ENCODE results near the gene AGPAT2. TPM values are rescaled to one million over a fixed set of nuclear protein-coding genes. Genes with fewer than 3 reads are reported as not detected.

AGPAT2 gene
- total and polyA plus RNA-seq, 5 donors from 2014 or later: 11.0 to 22.1 (median 20.3) TPM

- no peak overlapping the region for H3K27ac Mint-ChIP-seq
Measured at GRCh38 chr9:136627703-136628102, 59.6 kb downstream of the AGPAT2 start.

GRCh38 chr9:136626740-136627642 is 60.3 kb downstream of the AGPAT2 start:
- no peak overlapping the region for H3K27ac ChIP-seq (ENCODE audit: insufficient read depth, low read length, poor library complexity, severe bottlenecking)
- ATAC-seq (ENCODE audit: low read depth in 2 of 2): no peak
- Mint-ChIP-seq H3K36me3 (no peaks in the 10 kb centered on the region), H3K9me3 (no peaks in the 10 kb centered on the region), H3K4me1 (no peaks in the 10 kb centered on the region), H3K27me3 (peaks cover 6% of the 10 kb centered on the region), H3K27ac (no peak overlapping the region), H3K4me3 (no peak overlapping the region)
- DNase-seq: no peak
- H3K4me1 ChIP-seq (ENCODE audit: control insufficient read depth, insufficient read depth, low read length, poor library complexity, severe bottlenecking): no peaks in the 10 kb centered on the region
- no peaks in the 10 kb centered on the region for H3K36me3 ChIP-seq (ENCODE audit: control insufficient read depth, insufficient read depth, low read length)
- no peaks in the 10 kb centered on the region for H3K27me3 ChIP-seq (ENCODE audit: control insufficient read depth, insufficient read depth, low read length)
- no peak overlapping the region for H3K4me3 ChIP-seq (ENCODE audit: low read depth, low read length)
- no peaks in the 10 kb centered on the region for H3K9me3 ChIP-seq (ENCODE audit: control insufficient read depth in 2 of 2, low read length in 2 of 2)

More at GRCh38 chr9:136627703-136628102, 59.6 kb downstream of the AGPAT2 start:
- no peaks in the 10 kb centered on the region for H3K4me1 ChIP-seq (ENCODE audit: control insufficient read depth, insufficient read depth, low read length, poor library complexity, severe bottlenecking)
- H3K4me3 ChIP-seq (ENCODE audit: low read depth, low read length): no peak overlapping the region
- H3K27ac ChIP-seq (ENCODE audit: insufficient read depth, low read length, poor library complexity, severe bottlenecking): no peak overlapping the region
- H3K9me3 Mint-ChIP-seq: no peaks in the 10 kb centered on the region
- H3K9me3 ChIP-seq (ENCODE audit: control insufficient read depth in 2 of 2, low read length in 2 of 2): no peaks in the 10 kb centered on the region
- no peaks in the 10 kb centered on the region for H3K36me3 Mint-ChIP-seq
- H3K4me3 Mint-ChIP-seq: no peak overlapping the region
- H3K27me3 ChIP-seq (ENCODE audit: control insufficient read depth, insufficient read depth, low read length): no peaks in the 10 kb centered on the region
- DNase-seq (no peak), ATAC-seq (ENCODE audit: low read depth in 2 of 2) (no peak)
- no peaks in the 10 kb centered on the region for H3K36me3 ChIP-seq (ENCODE audit: control insufficient read depth, insufficient read depth, low read length)
- peaks cover 6% of the 10 kb centered on the region for H3K27me3 Mint-ChIP-seq
- no peaks in the 10 kb centered on the region for H3K4me1 Mint-ChIP-seq

- Histone ChIP-seq H3K27me3 (ENCODE audit: control insufficient read depth, insufficient read depth, low read length) (no peaks in the 10 kb centered on the region), H3K4me1 (ENCODE audit: control insufficient read depth, insufficient read depth, low read length, poor library complexity, severe bottlenecking) (no peaks in the 10 kb centered on the region), H3K36me3 (ENCODE audit: control insufficient read depth, insufficient read depth, low read length) (no peaks in the 10 kb centered on the region), H3K9me3 (ENCODE audit: control insufficient read depth in 2 of 2, low read length in 2 of 2) (no peaks in the 10 kb centered on the region), H3K4me3 (ENCODE audit: low read depth, low read length) (no peak overlapping the region), H3K27ac (ENCODE audit: insufficient read depth, low read length, poor library complexity, severe bottlenecking) (no peak overlapping the region)
- Mint-ChIP-seq H3K4me3 (no peak overlapping the region), H3K36me3 (no peaks in the 10 kb centered on the region), H3K27me3 (peaks cover 6% of the 10 kb centered on the region), H3K27ac (no peak overlapping the region), H3K9me3 (no peaks in the 10 kb centered on the region), H3K4me1 (no peaks in the 10 kb centered on the region)
- DNase-seq (no peak), ATAC-seq (ENCODE audit: low read depth in 2 of 2) (no peak)
Measured at GRCh38 chr9:136626066-136626725, 61.1 kb downstream of the AGPAT2 start.

- H3K4me3 ChIP-seq (ENCODE audit: low read depth, low read length): no peak overlapping the region
- H3K4me3 Mint-ChIP-seq: no peak overlapping the region
- H3K36me3 ChIP-seq (ENCODE audit: control insufficient read depth, insufficient read depth, low read length): no peaks in the 10 kb centered on the region
- DNase-seq: no peak
- no peaks in the 10 kb centered on the region for H3K36me3 Mint-ChIP-seq
- H3K27me3 ChIP-seq (ENCODE audit: control insufficient read depth, insufficient read depth, low read length): no peaks in the 10 kb centered on the region
- H3K4me1 ChIP-seq (ENCODE audit: control insufficient read depth, insufficient read depth, low read length, poor library complexity, severe bottlenecking): no peaks in the 10 kb centered on the region
- no peaks in the 10 kb centered on the region for H3K4me1 Mint-ChIP-seq
- no peak for ATAC-seq (ENCODE audit: low read depth in 2 of 2)
- no peak overlapping the region for H3K27ac Mint-ChIP-seq
- no peaks in the 10 kb centered on the region for H3K9me3 Mint-ChIP-seq
- H3K9me3 ChIP-seq (ENCODE audit: control insufficient read depth in 2 of 2, low read length in 2 of 2): no peaks in the 10 kb centered on the region
- no peak overlapping the region for H3K27ac ChIP-seq (ENCODE audit: insufficient read depth, low read length, poor library complexity, severe bottlenecking)
- H3K27me3 Mint-ChIP-seq: peaks cover 6% of the 10 kb centered on the region
Measured at GRCh38 chr9:136625101-136626065, 61.9 kb downstream of the AGPAT2 start.

GRCh38 chr9:136624184-136624951 is 62.9 kb downstream of the AGPAT2 start:
- no peaks in the 10 kb centered on the region for H3K9me3 Mint-ChIP-seq
- DNase-seq: no peak
- Histone ChIP-seq H3K4me1 (ENCODE audit: control insufficient read depth, insufficient read depth, low read length, poor library complexity, severe bottlenecking) (no peaks in the 10 kb centered on the region), H3K27me3 (ENCODE audit: control insufficient read depth, insufficient read depth, low read length) (no peaks in the 10 kb centered on the region), H3K36me3 (ENCODE audit: control insufficient read depth, insufficient read depth, low read length) (no peaks in the 10 kb centered on the region), H3K27ac (ENCODE audit: insufficient read depth, low read length, poor library complexity, severe bottlenecking) (no peak overlapping the region), H3K9me3 (ENCODE audit: control insufficient read depth in 2 of 2, low read length in 2 of 2) (no peaks in the 10 kb centered on the region), H3K4me3 (ENCODE audit: low read depth, low read length) (no peak overlapping the region)
- H3K27ac Mint-ChIP-seq: no peak overlapping the region
- peaks cover 6% of the 10 kb centered on the region for H3K27me3 Mint-ChIP-seq
- no peak overlapping the region for H3K4me3 Mint-ChIP-seq
- ATAC-seq (ENCODE audit: low read depth in 2 of 2): no peak
- H3K36me3 Mint-ChIP-seq: no peaks in the 10 kb centered on the region
- H3K4me1 Mint-ChIP-seq: no peaks in the 10 kb centered on the region

GRCh38 chr9:136623842-136624183 is 63.4 kb downstream of the AGPAT2 start:
- Mint-ChIP-seq H3K27me3 (peaks cover 6% of the 10 kb centered on the region), H3K4me1 (no peaks in the 10 kb centered on the region), H3K4me3 (no peak overlapping the region), H3K36me3 (no peaks in the 10 kb centered on the region), H3K9me3 (no peaks in the 10 kb centered on the region), H3K27ac (no peak overlapping the region)
- no peaks in the 10 kb centered on the region for H3K4me1 ChIP-seq (ENCODE audit: control insufficient read depth, insufficient read depth, low read length, poor library complexity, severe bottlenecking)
- no peak for ATAC-seq (ENCODE audit: low read depth in 2 of 2)
- no peaks in the 10 kb centered on the region for H3K36me3 ChIP-seq (ENCODE audit: control insufficient read depth, insufficient read depth, low read length)
- H3K27ac ChIP-seq (ENCODE audit: insufficient read depth, low read length, poor library complexity, severe bottlenecking): no peak overlapping the region
- H3K27me3 ChIP-seq (ENCODE audit: control insufficient read depth, insufficient read depth, low read length): no peaks in the 10 kb centered on the region
- H3K4me3 ChIP-seq (ENCODE audit: low read depth, low read length): no peak overlapping the region
- H3K9me3 ChIP-seq (ENCODE audit: control insufficient read depth in 2 of 2, low read length in 2 of 2): no peaks in the 10 kb centered on the region
- no peak for DNase-seq

All from CD4-positive, CD25-positive, alpha-beta regulatory T cell (primary cell).